IPS DF 6.9 (cell line): ENCODE measurements around the gene CDC14A.
"Not testable (repeated sequence)": the region's sequence is repeated elsewhere in the genome, so short reads cannot be mapped to it uniquely, and the experiment has no call there.

Experiments
- DNase-seq: peaks from one replicate; pipeline ENCODE4 v3.0.0-alpha.2; 2013; ENCODE audit warnings: low read depth, low spot score
- H3K27ac ChIP-seq: one replicate; pipeline ENCODE4 v1.5.1; 2013; ENCODE audit warnings: low read length, control low read depth
- H3K27me3 ChIP-seq: 2 replicates; pipeline ENCODE4 v1.6.1; 2013; ENCODE audit warnings: mild to moderate bottlenecking, low read length; ENCODE audit not compliant: control insufficient read depth, insufficient read depth
- H3K36me3 ChIP-seq: 2 replicates; pipeline ENCODE4 v1.6.1; 2013; ENCODE audit warnings: low read length; ENCODE audit not compliant: control insufficient read depth, insufficient read depth
- H3K4me1 ChIP-seq: 2 replicates; pipeline ENCODE4 v1.6.1; 2013; ENCODE audit warnings: low read length; ENCODE audit not compliant: control insufficient read depth, insufficient read depth
- H3K4me3 ChIP-seq: 2 replicates; pipeline ENCODE4 v1.5.1; 2013; ENCODE audit warnings: mild to moderate bottlenecking, low read length
- H3K9me3 ChIP-seq: 2 replicates; pipeline ENCODE4 v1.6.1; 2013; ENCODE audit warnings: low read length, inconsistent platforms; ENCODE audit not compliant: control insufficient read depth, insufficient read depth
- WGBS: extraction: QIAGEN DNeasy Blood & Tissue Kit; methylation state at CpG from one replicate; pipeline ENCODE4 v1.1.7; 2013; ENCODE audit warnings: mixed read lengths, missing lambda C conversion rate; ENCODE audit not compliant: insufficient read length, insufficient coverage; 5-methylcytosine and 5-hydroxymethylcytosine counted together

CDC14A gene

GRCh38 chr1:100335436-100335835, 16.9 kb upstream of the CDC14A start:
- Histone ChIP-seq H3K27me3 (no peaks in the 10 kb centered on the region), H3K4me3 (no peak overlapping the region), H3K36me3 (no peaks in the 10 kb centered on the region), H3K9me3 (no peaks in the 10 kb centered on the region), H3K4me1 (no peaks in the 10 kb centered on the region), H3K27ac (no peak overlapping the region)
- no peak for DNase-seq
- no CpG with 5 or more reads among the region's 1 CpG for WGBS

GRCh38 chr1:100337878-100338277, 14.4 kb upstream of the CDC14A start:
- not testable (repeated sequence) for H3K9me3 ChIP-seq, DNase-seq, H3K4me3 ChIP-seq, H3K36me3 ChIP-seq, H3K27me3 ChIP-seq, H3K4me1 ChIP-seq, H3K27ac ChIP-seq
- no CpG with 5 or more reads among the region's 5 CpGs for WGBS

- no CpG with 5 or more reads among the region's 6 CpGs for WGBS
- not testable (repeated sequence) for H3K36me3 ChIP-seq
These were observed 12.6 kb upstream of the CDC14A start for GRCh38 chr1:100339735-100340134.

GRCh38 chr1:100340494-100340893, 11.8 kb upstream of the CDC14A start:
- Histone ChIP-seq H3K27me3 (no peaks in the 10 kb centered on the region), H3K27ac (no peak overlapping the region), H3K4me1 (no peaks in the 10 kb centered on the region), H3K4me3 (no peak overlapping the region), H3K9me3 (no peaks in the 10 kb centered on the region), H3K36me3 (no peaks in the 10 kb centered on the region)
- DNase-seq, result no peak
- WGBS, result no CpG with 5 or more reads among the region's 1 CpG

More at GRCh38 chr1:100339735-100340134, 12.6 kb upstream of the CDC14A start:
- DNase-seq, H3K27me3 ChIP-seq, H3K4me3 ChIP-seq, H3K4me1 ChIP-seq, H3K27ac ChIP-seq, H3K9me3 ChIP-seq: not testable (repeated sequence)

GRCh38 chr1:100342348-100342747, 10.0 kb upstream of the CDC14A start:
- DNase-seq, result no peak
- no peak overlapping the region for H3K4me3 ChIP-seq
- H3K4me1 ChIP-seq, result no peaks in the 10 kb centered on the region
- no peaks in the 10 kb centered on the region for H3K27me3 ChIP-seq
- no CpG with 5 or more reads among the region's 2 CpGs for WGBS
- H3K9me3 ChIP-seq, result no peaks in the 10 kb centered on the region
- H3K36me3 ChIP-seq, result no peaks in the 10 kb centered on the region
- no peak overlapping the region for H3K27ac ChIP-seq

GRCh38 chr1:100343897-100344296, 8.4 kb upstream of the CDC14A start:
- no peaks in the 10 kb centered on the region for H3K36me3 ChIP-seq
- H3K27ac ChIP-seq, result no peak overlapping the region
- DNase-seq, result no peak
- no peaks in the 10 kb centered on the region for H3K27me3 ChIP-seq
- H3K4me3 ChIP-seq, result no peak overlapping the region
- WGBS, result no CpG with 5 or more reads among the region's 3 CpGs
- no peaks in the 10 kb centered on the region for H3K9me3 ChIP-seq
- no peaks in the 10 kb centered on the region for H3K4me1 ChIP-seq

- no peak overlapping the region for H3K4me3 ChIP-seq
- WGBS, result no CpG with 5 or more reads among the region's 2 CpGs
- no peaks in the 10 kb centered on the region for H3K4me1 ChIP-seq
- no peak for DNase-seq
- no peaks in the 10 kb centered on the region for H3K9me3 ChIP-seq
- no peaks in the 10 kb centered on the region for H3K27me3 ChIP-seq
- no peak overlapping the region for H3K27ac ChIP-seq
- no peaks in the 10 kb centered on the region for H3K36me3 ChIP-seq
These were observed 7.5 kb upstream of the CDC14A start for GRCh38 chr1:100344774-100345173.

- DNase-seq, result no peak
- no CpG with 5 or more reads among the region's 2 CpGs for WGBS
- H3K36me3 ChIP-seq, result no peaks in the 10 kb centered on the region
- no peaks in the 10 kb centered on the region for H3K4me1 ChIP-seq
- no peaks in the 10 kb centered on the region for H3K27me3 ChIP-seq
- H3K4me3 ChIP-seq, result no peak overlapping the region
- no peak overlapping the region for H3K27ac ChIP-seq
- H3K9me3 ChIP-seq, result no peaks in the 10 kb centered on the region
These were observed 5.9 kb upstream of the CDC14A start for GRCh38 chr1:100346387-100346786.

- no CpG with 5 or more reads among the region's 5 CpGs for WGBS
These were observed 5.0 kb upstream of the CDC14A start for GRCh38 chr1:100347009-100347966.

GRCh38 chr1:100348549-100349144, 3.7 kb upstream of the CDC14A start:
- WGBS, result no CpG with 5 or more reads among the region's 9 CpGs
- H3K27ac ChIP-seq, result no peak overlapping the region

More at GRCh38 chr1:100347009-100347966, 5.0 kb upstream of the CDC14A start:
- Histone ChIP-seq H3K4me1 (no peaks in the 10 kb centered on the region), H3K27me3 (no peaks in the 10 kb centered on the region), H3K36me3 (no peaks in the 10 kb centered on the region), H3K27ac (no peak overlapping the region), H3K4me3 (no peak overlapping the region), H3K9me3 (no peaks in the 10 kb centered on the region)
- no peak for DNase-seq

More at GRCh38 chr1:100348549-100349144, 3.7 kb upstream of the CDC14A start:
- Histone ChIP-seq H3K9me3 (no peaks in the 10 kb centered on the region), H3K4me3 (no peak overlapping the region), H3K27me3 (no peaks in the 10 kb centered on the region), H3K4me1 (no peaks in the 10 kb centered on the region), H3K36me3 (no peaks in the 10 kb centered on the region)
- no peak for DNase-seq
